ENCODE data around the gene DZIP1L.
A peak's percentile ranks its signal among the peaks of the same experiment; 100 is the strongest.
"Not testable (repeated sequence)": the region's sequence is repeated elsewhere in the genome, so short reads cannot be mapped to it uniquely, and the experiment has no call there.

DZIP1L gene

DNA sequence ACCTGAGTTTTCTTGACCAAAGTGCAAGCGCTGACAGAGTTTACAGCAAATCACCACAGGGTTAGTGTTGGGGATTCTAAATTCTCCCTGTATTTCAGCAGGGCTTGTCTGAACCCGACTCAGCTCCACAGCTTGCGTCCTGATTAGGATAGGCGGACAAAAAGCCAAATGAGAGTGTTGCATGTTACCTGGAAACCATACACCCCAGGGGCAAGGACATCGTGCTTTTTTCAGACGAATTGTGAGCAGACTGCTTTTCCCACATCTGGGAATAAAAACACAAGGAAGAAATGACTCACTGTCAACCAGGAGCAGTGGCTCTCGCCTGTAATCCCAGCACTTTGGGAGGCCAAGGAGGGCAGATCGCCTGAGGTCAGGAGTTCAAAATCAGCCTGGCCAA, 3.0 kb downstream of the DZIP1L start:
- no peak for DNase-seq

DNA sequence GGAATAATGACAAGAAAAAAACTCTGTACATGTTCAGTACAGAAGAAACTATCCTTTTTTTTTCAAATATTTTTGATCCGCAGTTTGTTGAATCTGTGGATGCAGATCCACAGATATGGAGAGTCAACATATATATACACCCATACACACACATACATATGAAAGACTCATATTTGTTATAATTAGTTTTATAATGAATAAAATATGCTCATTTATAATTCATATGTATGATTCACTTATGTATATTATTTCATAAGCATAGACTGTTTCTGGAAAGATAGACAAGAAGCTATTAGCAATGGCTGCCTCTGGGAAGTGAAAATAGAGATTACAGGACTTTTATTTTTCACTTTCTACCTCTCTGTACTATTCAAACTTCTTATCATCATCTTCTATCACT, 9.8 kb downstream of the DZIP1L start:
- DNase-seq, result no peak

DNA sequence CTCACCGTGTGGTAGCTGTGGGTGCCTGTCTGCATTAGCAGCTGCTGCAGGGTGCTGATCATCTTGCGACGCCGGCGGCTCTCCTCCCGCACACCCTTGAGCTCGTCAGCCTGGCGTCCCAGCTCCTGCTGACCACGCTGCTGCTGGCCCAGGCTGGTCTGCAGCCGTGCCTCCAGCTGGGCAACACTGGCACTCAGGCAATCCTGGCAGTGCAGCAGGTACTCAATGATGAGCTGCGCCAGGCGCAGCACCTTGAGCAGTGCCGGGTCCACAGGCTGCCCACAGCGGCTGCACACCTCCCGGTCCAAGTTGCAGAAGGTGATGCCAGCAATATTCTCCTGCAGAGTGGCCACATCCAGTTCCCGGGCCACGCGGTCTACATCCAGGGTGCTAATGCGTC, 11.9 kb downstream of the DZIP1L start:
- DNase-seq, result no peak

DNA sequence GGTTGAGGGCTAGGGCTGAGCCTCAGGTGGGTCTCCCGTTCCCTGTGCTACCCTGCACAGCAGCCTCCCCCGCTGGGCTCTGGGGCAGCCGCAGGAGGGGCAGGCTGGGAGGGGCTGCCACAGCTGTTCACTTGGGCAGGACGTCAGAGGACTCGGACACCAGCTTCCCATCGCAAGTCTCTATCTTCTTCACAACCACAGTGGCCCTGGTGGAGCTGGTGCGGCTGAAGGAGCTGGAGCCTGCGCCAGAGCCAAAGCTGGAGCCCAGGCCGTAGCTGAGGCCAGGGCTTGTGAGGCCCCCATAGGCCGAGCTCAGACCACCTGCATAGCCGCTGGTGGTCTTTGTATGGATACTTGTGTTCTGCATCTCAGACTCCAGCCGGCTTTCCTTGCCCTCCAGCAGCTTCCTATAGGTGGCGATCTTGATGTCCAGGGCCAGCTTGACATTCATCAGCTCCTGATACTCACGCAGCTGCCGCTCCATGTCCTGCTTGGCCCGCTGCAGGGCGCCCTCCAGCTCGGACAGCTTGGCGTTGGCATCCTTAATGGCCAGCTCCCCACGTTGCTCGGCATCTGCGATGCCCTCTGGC, 14.0 kb downstream of the DZIP1L start:
- DNase-seq, result not testable (repeated sequence)

DNA sequence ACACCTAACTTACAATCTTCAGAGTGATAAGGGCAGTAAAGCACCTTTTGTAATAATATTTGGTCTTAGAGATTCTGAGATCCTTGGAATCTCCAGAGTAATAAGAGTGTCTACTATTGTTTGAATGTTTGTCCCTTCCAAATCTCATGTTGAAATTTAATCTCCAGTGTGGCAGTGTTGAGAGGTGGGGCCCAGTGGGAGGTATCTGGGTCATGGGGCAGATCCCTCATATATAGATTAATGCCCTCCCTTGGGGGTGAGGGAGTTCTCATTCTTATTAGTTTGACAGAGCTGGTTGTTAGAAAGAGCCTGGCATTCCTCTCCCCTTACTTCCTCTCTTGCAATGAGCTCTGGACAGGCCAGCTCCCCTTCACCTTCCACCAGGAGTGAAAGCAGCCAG, 16.0 kb downstream of the DZIP1L start:
- DNase-seq, result no peak

DNA sequence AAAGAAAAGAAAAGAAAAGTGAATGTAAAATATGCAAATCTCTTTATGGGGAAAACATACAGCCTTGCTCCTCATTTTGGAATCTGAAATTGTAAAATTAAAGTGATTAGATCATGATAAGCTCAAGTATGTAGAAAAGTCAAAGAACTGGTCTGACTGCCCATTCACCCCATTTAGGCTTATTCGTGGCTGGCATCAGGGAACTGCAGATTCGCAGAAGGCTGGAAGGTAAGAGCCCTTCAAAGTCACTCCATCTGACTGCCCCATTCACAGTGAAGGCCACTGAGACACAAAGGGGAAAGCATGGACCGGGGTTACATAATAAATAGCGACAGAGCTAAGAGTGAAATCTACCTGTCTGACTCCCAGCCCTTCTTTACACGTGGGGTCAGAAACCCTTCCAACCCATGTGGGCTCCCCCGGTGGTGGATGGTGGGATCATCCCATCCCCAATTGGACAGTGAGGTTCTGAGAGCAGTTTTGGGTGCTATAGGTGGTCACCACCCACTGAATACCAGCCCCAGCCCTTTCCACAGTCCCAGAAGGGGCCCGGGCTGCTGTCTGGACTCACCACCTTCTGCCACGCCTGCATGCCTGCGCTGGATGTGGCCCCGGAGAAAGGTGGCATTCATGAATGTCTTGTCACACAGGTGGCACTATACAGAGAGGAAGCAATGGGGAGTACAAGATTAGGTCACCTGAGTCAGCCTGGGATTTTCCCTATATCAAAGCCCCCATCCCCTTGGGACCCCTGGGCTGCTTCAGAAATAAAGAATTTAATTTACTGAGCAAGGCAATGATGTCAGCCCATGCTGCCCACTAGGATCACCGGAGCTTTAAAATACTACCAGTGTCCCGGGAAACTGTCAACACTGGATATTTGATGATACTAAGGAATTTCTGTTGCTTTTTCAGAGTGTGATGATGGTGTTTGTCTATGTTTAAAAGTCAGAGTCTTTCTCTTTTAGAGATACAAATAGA, 17.9 kb downstream of the DZIP1L start:
- DNase-seq, result no peak

DNA sequence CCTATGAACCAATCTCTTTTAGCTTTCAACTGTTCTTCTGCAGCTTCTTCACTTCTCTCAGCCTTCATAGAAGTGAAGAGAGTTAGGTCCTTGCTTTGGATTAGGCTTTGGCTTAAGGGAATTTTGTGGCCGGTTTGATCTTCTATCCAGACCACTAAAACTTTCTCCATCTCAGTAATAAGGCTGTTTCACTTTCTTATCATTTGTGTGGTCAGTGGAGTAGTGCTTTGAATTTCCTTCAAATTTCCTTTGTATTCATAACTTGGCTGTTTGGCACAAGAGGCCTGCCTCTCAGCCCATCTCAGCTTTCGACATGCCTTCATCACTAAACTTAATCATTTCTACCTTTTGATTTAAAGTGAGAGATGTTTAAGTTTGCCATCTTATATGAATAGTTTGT, 21.7 kb downstream of the DZIP1L start:
- no peak for DNase-seq

DNA sequence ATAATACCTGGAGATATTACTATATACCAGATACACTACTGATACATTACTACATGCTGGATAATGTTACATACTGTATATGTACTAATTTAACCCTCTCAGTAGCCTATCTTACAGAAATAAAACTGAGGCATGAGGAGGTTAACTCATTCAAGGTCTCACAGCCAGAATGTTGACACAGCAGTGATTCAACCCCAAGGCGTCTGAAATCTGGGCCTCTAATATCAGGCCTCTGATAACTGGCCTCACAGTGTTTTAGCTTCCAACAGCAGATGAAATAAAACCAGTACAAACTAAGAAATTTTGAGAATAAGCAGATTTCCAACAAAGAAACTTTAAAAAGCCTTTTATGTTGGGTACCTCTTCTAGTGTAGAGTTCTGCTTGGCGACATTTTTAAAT, 23.4 kb downstream of the DZIP1L start:
- no peak for DNase-seq

DNA sequence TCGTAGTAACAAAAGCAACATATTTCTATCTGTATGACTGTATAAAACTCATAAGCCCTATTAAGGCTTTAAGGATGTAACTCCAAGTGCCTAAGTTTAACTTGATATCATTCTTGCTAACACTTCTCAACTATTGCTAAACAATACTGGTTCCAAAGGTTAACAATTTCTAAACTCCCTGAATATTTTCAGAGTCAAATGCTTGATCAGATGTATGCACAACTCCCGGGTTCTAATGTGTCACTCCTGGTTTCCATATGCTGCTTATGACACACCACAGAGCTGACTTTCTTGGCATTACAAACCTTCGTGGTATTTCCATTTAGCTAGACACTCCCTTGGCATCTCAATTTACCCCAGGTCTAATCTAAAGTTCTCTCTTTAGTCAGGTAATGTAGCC, 26.3 kb downstream of the DZIP1L start:
- no peak for DNase-seq

DNA sequence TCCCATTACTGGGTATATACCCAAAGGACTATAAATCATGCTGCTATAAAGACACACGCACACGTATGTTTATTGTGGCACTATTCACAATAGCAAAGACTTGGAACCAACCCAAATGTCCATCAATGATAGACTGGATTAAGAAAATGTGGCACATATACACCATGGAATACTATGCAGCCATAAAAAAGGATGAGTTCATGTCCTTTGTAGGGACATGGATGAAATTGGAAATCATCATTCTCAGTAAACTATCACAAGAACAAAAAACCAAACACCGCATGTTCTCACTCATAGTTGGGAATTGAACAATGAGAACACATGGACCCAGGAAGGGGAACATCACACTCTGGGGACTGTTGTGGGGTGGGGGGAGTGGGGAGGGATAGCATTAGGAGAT, 29.7 kb downstream of the DZIP1L start:
- not testable (repeated sequence) for DNase-seq

DNA sequence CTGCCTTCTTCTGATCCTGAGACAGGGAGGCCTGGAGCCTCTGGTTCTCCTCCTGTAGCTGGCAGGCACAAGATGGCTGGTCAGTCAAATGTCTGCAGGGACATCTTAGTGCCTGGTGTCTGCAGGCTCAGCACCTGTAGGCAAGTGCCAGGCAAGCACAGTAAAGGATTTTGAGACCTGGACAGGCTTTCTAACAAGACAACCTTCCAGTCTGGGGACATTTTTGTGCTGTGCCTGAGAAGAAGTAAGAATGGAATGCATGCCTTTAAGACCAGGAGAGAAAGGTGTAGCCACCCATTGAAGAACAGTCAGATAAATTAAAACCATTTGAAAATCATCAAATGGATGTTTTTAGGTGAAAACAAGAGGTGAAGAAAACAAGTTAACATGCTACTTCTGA, 31.2 kb downstream of the DZIP1L start:
- no peak for DNase-seq

DNA sequence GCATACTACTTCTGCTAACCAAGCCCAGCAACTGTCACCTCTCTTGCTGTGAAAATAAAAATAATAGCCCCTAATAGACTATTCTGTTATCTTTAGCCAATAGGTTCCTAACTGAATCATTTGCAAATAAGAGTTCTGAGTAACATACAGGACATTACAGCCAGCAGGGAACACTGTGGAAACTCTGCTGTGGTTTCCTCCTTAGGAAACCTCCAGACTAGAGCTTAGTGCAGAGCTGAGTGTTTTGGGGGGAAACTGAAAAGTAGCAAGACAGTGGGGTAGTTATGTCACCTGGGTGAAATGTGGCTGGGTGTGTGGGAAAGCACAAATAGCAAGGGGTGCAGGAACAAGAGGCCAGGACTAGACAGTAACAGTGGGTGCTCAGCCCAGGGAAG, 32.4 kb downstream of the DZIP1L start:
- DNase-seq, result peak; percentile 11

DNA sequence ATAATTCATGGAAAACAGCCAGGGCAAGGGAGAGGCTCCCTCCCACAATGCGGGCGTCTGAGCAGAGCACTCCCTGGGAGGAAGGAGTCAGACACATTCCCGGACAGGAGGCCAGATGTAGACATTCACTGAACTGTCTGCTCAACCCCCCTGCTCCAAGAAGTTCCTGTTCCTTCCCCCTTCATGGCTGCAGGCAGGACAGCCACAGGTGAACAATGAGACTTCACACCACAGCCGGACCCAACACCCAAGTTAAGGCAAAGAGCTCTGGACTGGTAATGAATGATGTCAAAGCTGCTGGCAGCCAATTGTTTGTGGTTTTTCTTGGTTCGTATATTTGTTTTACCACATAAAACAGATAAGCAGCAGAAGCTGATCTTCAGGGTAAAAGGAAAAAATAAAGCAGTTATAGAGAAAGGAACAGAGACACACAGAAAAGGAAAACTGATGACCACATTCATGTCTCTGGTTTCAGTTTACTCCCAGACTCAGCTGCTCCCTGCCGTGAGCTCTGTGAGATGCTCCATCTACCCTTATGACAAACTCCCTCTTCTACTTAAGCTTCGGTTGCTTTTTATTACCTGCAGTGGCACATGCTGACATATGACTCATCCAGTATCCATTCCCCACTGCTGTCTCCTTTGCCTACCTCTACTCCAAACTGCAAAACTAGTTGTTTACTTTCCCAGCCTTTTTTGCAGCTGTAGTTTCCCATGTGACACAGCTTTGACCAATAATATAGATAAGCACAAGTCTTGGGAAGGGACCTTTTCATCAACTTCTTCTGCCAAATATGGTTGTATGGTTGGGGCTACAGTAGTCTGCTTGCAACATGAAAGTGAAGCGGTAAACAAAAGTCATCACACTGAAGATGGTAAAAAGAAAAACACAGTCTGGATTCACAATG, 33.1 kb downstream of the DZIP1L start:
- DNase-seq, result peak; percentile 39

DNA sequence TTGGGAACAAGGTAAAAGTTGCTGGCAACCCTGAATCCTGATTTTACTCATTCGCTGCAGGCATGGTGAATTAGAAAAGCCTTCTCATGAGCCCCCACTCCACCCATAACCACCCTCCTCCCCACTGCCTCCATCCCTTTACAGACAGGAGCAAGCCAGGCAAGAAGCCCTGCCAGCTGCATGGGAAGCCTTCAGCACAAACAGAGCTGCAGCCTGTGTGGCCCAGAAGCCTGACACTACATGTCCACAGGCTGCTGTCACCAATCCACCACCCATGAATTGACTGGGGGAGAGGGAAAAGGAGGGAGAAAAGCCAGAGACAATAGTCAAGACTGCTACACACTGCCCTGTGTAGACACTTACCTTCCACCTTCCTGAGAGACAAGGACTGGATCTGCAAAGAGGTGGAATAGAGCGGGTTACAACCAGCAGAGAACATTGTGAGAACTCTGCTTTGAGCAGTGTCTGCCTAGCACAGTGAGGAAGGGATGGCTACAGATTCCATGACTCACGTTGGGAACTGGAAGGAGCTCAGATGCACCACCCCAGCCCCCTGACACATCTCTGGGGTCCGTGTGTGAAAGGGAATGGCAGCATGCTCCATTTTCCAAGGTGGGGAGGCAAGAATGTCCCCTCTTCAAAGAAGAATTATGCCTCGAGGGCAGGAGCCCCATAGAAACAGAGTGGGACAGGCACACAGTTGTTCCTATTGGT, 33.9 kb downstream of the DZIP1L start:
- DNase-seq, result no peak

DNA sequence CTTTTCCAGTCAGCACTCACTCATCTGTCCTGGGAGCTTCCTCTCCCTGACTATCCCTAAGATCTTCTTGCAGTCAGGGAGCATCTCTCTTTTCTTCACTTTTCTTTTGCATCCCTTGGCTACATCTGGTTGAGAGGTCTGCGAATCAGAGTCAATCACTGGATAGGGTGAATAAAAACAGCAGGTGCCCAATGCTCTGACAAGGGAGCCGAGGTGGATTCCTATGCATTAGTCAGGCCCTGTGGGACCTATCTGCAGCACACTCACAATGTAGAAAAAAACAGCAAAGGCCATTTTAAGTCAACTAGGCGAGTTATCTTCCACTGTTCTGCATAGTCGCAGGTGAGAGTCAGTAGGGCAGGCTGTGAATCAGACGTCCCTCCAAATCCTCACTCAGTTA, 35.5 kb downstream of the DZIP1L start:
- DNase-seq, result no peak

DNA sequence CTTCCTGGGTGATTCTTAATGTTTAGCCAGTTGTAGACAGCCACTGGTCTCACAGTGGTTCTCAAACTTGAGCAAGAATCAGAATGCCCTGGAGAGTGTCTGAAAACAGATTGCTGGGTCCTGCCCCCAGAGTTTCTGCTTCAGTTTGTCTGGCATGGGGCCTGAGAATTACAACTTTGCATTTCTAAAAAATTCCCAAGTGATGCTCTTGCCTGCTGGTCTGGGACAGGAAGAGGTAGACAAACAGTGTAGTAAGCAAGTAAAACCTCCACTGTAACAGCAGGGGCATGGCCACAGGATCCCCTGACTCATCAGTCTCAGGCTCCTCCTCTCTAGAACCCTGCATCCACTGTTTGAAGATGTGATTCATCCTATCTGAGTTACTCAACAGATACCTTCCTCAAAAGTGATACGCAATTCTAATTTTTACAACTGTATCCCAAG, 36.5 kb downstream of the DZIP1L start:
- peak; percentile 52 for DNase-seq

DNA sequence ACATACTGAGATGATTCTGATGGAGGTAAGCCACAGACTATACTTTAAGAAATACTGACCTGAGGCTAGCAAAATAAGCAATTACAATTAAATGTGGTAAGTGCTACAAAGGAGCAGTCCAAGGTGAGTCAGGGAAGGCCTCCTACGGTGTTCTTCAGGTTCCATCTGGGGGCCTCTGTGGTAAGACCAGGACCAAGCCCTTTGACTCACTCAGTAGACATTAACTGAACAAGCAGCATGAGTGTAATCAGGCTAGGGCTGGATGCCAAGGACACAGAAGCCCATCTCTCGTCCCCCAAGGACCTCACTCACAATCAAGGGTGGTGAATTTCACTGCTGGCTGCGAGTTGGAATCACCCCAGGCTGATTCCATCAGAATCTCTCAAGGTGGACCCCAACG, 37.3 kb downstream of the DZIP1L start:
- DNase-seq, result no peak

DNA sequence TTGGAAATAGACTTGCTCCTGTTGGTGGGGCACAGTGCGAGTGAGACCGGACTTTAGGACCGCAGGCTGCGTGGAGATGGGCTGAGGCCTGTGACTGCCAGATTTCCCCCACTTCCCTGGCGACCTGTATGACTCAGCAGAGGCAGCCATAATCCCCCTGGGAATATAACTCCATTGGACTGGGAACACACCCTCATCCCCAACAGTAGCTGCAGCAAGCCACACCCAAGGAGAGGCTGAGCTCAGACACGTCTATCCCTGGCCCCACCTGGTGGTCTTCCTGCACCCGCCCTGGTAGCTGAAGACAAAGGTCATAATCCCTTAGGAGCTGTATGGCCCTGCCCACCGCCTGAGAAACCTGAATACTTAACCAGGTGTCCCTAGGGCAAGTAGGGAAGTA, 42.6 kb downstream of the DZIP1L start:
- no peak for DNase-seq

DNA sequence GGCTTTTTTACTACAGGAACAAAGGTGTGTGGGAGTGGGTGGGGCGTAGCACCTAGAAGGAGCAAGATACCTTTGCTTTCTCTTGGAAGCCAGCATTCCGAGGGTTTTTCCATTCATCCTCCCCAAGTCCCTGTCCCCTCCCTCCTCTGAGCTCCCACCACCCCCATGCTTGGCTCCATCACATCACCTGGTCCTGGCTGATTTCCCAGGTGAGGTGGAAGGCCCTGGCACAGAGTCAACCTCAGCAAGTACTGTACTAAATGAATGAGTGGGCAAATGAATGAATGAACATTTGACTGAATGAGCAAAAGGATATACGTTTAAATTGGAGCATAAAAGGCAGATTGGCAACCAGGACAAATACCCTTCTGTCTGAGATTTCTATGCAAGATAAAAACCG, 45.4 kb downstream of the DZIP1L start:
- DNase-seq, result no peak

DNA sequence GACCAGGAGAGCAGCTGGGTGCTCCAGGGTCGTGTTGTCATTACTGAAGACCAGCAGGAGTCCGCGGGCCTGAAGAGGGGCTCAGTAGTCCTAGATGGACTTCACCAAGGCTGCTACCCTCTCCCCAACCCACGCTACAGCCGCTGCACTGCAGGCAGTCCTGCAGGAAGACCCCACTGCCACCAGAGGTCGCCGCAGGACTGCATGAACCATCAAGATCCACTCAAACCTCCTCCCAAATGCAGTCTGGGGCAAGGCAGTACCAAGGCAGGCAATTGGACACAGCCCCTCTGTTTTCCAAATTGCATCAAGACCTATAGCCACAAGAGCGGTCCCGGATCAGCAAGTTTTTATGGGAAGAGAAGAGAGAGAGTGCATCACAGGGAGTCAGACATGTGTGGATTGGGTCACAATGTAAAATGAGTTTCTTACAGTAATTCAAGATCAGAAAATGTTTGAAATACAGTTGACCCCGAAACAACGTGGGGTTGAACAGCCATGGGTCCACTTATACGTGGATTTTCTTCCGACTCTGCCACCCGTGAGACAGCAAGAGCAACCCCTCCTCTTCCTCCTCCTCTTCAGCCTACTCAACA, 46.7 kb downstream of the DZIP1L start:
- DNase-seq, result peak; percentile 77

DNA sequence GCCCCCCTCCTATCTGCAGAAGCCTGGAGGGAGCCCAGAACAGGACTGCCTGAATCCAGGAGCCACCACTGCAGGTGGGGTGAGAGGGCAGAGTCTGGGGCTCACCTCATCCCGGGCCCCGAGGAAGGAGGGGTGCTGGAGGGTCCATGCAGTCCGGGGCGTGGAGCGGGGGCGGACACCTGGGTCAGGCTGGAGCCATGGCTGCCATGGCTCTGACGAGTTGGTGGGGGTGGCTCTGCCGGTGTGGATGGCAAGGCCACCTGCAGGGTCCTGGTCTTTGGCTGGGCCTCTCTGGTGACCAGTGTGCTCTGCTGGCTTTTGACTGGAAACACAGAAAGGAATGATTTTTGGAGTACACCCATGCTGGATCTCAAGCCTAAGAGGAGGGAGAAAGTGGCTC, 47.4 kb downstream of the DZIP1L start:
- no peak for DNase-seq

DNA sequence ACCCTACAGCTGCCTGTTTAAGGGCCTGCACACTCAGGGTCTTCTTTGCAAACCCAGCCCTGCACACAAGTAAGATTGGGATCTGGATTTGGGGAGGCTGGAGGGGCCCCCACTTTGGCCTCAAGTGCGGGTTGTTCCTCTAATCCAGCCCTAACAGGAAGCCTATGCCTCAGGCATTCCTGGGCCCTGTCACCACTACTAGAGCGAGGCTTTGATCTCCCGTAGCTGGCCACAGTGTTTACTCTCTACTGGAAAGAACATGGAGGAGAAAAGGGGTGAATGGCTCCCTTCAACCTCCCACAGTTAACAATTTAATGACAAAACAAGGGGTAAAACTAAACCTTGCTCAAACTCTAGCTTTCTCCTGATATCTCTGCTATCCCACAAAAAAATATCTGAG, 48.4 kb downstream of the DZIP1L start:
- DNase-seq, result no peak
